Thyroid gland (tissue), 4 donors: ENCODE measurements around the gene RNF148. TPM values are rescaled to one million over a fixed set of nuclear protein-coding genes. Genes with fewer than 3 reads are reported as not detected.

Experiments used
- DNase-seq, 2 donors: peaks; one replicate each; pipeline ENCODE4 v3.0.0-alpha.2; 2019
- H3K27ac ChIP-seq, 3 donors: fragments of 200-600 bp; sonication (generic); 1 replicate in 2 of 3; 2 replicates in 1 of 3; pipeline ENCODE4 v1.5.1; 2016 to 2019; ENCODE audit warnings: mild to moderate bottlenecking in 1 of 3, moderate library complexity in 1 of 3
- H3K27me3 ChIP-seq: fragments of 200-600 bp; sonication (generic); one replicate; pipeline ENCODE4 v1.5.1; 2019
- H3K36me3 ChIP-seq, 2 donors: fragments of 200-600 bp; sonication (generic); one replicate each; pipeline ENCODE4 v1.5.1; 2016 to 2019
- H3K4me1 ChIP-seq, 2 donors: fragments of 200-600 bp; sonication (generic); one replicate each; pipeline ENCODE4 v1.5.1; 2017 to 2019
- H3K4me3 ChIP-seq, 3 donors: fragments of 200-600 bp; sonication (generic); replicated peaks in 1 of 3; 1 replicate in 2 of 3; 2 replicates in 1 of 3; pipeline ENCODE4 v1.5.1; 2016; ENCODE audit warnings: mild to moderate bottlenecking in 1 of 3
- H3K9me3 ChIP-seq: fragments of 200-600 bp; sonication (generic); one replicate; pipeline ENCODE4 v1.5.1; 2017
- POLR2A ChIP-seq, 2 donors: fragments of 450-650 bp; IDR thresholded peaks; one replicate each; pipeline ENCODE4 v1.6.1; 2017; ENCODE audit warnings: antibody characterized with exemption in 2 of 2, mild to moderate bottlenecking in 2 of 2, moderate library complexity in 1 of 2
- WGBS, 2 donors: methylation state at CpG; one replicate each; pipeline ENCODE4 v1.1.5; 2017; 5-methylcytosine and 5-hydroxymethylcytosine counted together
- intact Hi-C: fragments of 100-400 bp; cut with DNase I; formaldehyde crosslinking; loops from one replicate; pipeline ENCODE4 v1.15.1; 2023
- total RNA-seq, 4 donors: library from RNA; depleted of rRNA; stranded (reverse); fragments of >200 nt; gene quantifications; one replicate each; pipeline ENCODE4 v1.2.3, GENCODE V29; 2016
- TF ChIP-seq, protein P1 (sequence below), 6 experiments: fragments of 200-600 bp in 3 of 6; fragments of 450-650 bp in 3 of 6; sonication (generic) in 3 of 6; IDR thresholded peaks; one replicate each; pipeline ENCODE4 v1.5.1; 2016 to 2019; ENCODE audit warnings: antibody characterized with exemption in 6 of 6, mild to moderate bottlenecking in 2 of 6, inconsistent platforms in 1 of 6, moderate library complexity in 1 of 6

RNF148 gene
- total RNA-seq, 4 donors from 2014 or later: 1.4 to 7.9 (median 4.7) TPM

DNA sequence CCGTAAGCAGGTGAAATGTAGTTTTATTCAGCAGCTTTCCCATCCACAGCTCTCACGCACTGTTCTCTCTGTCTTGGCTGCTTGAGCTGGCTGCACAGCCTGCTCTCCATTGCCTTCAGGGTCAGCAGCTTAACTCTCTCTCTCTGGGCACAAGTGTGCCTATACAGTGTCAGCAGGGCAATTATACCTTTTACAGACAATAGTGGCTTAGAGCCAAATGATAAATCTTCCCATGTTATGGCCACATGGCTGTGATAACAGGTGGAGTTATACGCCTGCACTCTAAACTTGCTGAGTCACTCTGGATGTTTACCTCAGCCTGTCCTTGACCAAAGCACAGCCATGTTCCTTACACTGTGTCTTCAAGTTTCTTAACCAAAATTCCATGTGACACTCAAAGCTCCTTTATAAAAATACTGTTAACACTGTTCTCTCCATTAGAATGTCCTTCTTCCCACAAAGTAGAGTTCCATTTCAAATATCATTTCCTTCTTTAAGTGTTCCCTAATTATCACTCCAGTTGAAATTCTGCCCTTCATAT is 9.9 kb downstream of the RNF148 start:
- 98 to 99% methylated on average over 3 of the region's 3 CpGs for WGBS, 2 donors
- intact Hi-C loops: no loop called here
- DNase-seq: no peak
- TF ChIP-seq POLR2A (IDR thresholded peaks at IDR 0.05): no peak
- TF ChIP-seq, protein P1, sequence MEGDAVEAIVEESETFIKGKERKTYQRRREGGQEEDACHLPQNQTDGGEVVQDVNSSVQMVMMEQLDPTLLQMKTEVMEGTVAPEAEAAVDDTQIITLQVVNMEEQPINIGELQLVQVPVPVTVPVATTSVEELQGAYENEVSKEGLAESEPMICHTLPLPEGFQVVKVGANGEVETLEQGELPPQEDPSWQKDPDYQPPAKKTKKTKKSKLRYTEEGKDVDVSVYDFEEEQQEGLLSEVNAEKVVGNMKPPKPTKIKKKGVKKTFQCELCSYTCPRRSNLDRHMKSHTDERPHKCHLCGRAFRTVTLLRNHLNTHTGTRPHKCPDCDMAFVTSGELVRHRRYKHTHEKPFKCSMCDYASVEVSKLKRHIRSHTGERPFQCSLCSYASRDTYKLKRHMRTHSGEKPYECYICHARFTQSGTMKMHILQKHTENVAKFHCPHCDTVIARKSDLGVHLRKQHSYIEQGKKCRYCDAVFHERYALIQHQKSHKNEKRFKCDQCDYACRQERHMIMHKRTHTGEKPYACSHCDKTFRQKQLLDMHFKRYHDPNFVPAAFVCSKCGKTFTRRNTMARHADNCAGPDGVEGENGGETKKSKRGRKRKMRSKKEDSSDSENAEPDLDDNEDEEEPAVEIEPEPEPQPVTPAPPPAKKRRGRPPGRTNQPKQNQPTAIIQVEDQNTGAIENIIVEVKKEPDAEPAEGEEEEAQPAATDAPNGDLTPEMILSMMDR (IDR thresholded peaks at IDR 0.05): no peak
- Histone ChIP-seq H3K9me3 (no peaks in the 10 kb centered on the region), H3K36me3 (no peaks in the 10 kb centered on the region), H3K27me3 (no peaks in the 10 kb centered on the region), H3K4me3 (no peak overlapping the region), H3K4me1 (no peaks in the 10 kb centered on the region), H3K27ac (no peak overlapping the region)

DNA sequence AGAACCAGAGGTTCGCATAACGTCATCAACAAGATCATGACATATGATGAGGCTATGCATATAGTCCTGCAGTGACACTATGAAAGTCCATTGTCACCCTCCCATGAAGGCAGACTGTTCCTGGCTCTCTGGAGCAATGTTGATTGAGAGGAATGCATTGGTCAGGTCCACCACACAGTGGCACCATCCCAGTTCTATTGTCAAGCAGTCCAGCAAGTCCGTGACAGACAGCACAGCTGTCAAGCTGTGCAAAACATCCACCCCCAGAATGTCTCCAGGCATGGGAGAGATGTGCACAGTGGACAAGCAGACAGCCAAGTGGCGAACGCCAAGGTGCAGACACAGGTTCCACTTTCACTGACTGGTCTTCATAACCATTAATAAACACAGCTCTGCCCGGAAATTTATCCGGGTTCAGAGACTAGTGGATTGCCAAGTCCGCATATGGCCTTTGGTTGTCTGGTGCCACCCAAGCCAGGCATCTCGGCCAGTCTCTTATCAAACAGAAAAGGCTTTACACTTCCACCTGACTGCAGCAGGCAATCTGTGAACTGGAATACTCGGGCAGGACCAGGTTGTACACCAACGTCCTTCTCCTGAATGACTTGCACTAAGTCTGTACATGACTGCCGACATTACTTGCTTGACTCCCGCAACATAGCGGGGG is 11.0 kb downstream of the RNF148 start:
- WGBS, 2 donors: 94 to 98% methylated on average over 12 to 14 of the region's 14 CpGs
- intact Hi-C loops: no loop called here

DNA sequence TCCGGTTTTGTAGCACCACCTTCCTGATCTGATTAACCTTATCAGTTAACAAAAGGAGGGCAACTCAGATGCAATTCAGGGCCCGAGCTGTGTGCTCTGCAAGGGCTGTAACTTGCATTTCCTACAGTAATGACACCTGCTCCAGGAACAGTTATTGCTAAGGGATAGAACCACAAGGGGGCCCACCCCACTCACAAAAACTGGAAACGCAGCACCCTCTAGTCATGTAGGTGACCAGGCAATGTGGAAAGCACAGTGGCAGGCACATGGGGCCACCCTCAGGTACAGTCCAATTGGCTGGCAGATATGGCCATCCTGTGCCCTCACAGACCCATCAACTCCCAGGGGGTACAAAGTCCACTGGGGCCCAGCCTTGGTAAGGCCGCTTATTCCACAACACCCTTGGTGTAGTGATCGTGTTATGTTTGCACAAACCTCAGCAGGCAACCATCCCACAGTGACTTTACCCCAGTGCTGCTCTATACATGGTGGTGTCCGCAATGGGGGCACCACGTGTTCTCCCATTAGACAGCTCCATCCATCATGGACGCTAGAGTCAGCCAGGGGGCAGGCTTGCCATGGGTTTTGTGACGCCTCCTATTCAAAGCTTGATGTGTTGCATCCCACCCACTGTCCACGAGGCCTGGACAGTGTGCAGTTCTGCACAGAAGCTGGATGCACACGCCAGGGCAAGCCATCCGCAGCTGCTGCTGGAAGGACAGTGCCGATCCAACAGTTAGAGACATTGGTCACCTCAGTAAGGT is 13.2 kb downstream of the RNF148 start:
- Histone ChIP-seq H3K36me3 (no peaks in the 10 kb centered on the region), H3K4me3 (no peak overlapping the region), H3K27me3 (no peaks in the 10 kb centered on the region), H3K4me1 (no peaks in the 10 kb centered on the region), H3K27ac (no peak overlapping the region), H3K9me3 (no peaks in the 10 kb centered on the region)
- intact Hi-C loops: no loop called here
- WGBS, 2 donors: 94 to 95% methylated on average over 10 to 13 of the region's 13 CpGs
- TF ChIP-seq, protein P1 (IDR thresholded peaks at IDR 0.05): no peak
- TF ChIP-seq POLR2A (IDR thresholded peaks at IDR 0.05): no peak
- no peak for DNase-seq

More for the DNA sequence above, 11.0 kb downstream of the RNF148 start:
- Histone ChIP-seq H3K27me3 (no peaks in the 10 kb centered on the region), H3K4me3 (no peak overlapping the region), H3K36me3 (no peaks in the 10 kb centered on the region), H3K27ac (no peak overlapping the region), H3K4me1 (no peaks in the 10 kb centered on the region), H3K9me3 (no peaks in the 10 kb centered on the region)
- DNase-seq: no peak
- TF ChIP-seq, protein P1 (IDR thresholded peaks at IDR 0.05): no peak
- no peak for TF ChIP-seq POLR2A (IDR thresholded peaks at IDR 0.05)

DNA sequence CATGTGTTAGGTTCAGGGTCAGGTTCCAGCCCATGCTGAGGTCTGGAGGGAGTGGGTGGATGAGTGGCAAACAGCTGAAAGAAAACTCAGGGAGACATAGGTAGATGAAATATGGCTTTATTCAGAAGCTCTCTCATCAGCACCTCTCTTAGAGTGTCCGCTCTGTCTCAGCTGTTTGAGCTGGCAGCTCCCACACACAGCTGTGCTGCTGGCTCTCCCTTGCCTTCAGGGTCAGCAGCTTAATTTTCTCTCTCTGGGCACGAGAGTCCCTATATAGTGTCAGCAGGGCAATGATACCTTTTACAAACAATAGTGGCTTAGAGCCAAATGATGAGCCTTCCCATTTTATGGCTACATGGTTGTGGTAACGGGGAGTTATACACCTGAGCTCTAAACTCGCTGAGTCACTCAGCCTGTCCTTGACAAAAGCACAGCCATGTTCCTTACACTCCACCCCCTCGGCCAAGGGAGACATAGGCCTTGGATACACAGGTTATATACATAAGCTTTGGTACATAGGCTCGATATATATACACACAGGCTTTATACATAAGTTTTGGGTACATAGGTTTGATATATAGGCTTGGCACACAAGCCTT is 14.2 kb downstream of the RNF148 start:
- 73 to 96% methylated on average over 6 of the region's 6 CpGs for WGBS, 2 donors
- TF ChIP-seq, protein P1 (IDR thresholded peaks at IDR 0.05): no peak
- TF ChIP-seq POLR2A (IDR thresholded peaks at IDR 0.05): no peak
- intact Hi-C loops: no loop called here

More for the DNA sequence above, 14.2 kb downstream of the RNF148 start:
- no peaks in the 10 kb centered on the region for H3K36me3 ChIP-seq
- H3K4me1 ChIP-seq: no peaks in the 10 kb centered on the region
- no peak overlapping the region for H3K4me3 ChIP-seq
- no peak for DNase-seq
- H3K9me3 ChIP-seq: no peaks in the 10 kb centered on the region
- no peak overlapping the region for H3K27ac ChIP-seq
- no peaks in the 10 kb centered on the region for H3K27me3 ChIP-seq
